WTC11 (cell line): ENCODE results near the gene INTS4. TPM values are rescaled to one million over a fixed set of nuclear protein-coding genes. Genes with fewer than 3 reads are reported as not detected.

Experiments used
- total RNA-seq: library from RNA; stranded (reverse); gene quantifications from 3 replicates; pipeline ENCODE4 v1.2.3, GENCODE V29; 2021

Gene INTS4
- total RNA-seq, 1 experiment from 2014 or later = 34.2 TPM

Other genes with a start within 250 kb of the INTS4 start
- gene RSF1, start 173.9 kb downstream of the INTS4 start, total RNA-seq = 71.3 to 79.8 TPM (median 72.8 TPM) in 3 replicates
- gene AAMDC, start 173.5 kb downstream of the INTS4 start, total RNA-seq = 22.8 to 29.9 TPM (median 28.2 TPM) in 3 replicates
- 12.6 to 15.7 TPM (median 14.8 TPM) in 3 replicates for gene KCTD14, start 28.6 kb upstream of the INTS4 start, total RNA-seq
- not detected in 3 replicates for gene THRSP, start 69.2 kb upstream of the INTS4 start, total RNA-seq
- 195 to 216 TPM (median 215 TPM) in 3 replicates for gene NDUFC2, start 85.2 kb upstream of the INTS4 start, total RNA-seq
- 63.8 to 72.2 TPM (median 67.2 TPM) in 3 replicates for gene ALG8, start 145.0 kb upstream of the INTS4 start, total RNA-seq
- 2.8 to 4.0 TPM (median 3.1 TPM) in 3 replicates for gene KCTD21, start 194.0 kb upstream of the INTS4 start, total RNA-seq
- 9.1 to 10.6 TPM (median 9.6 TPM) in 3 replicates for gene USP35, start 194.3 kb upstream of the INTS4 start, total RNA-seq